Chondrocyte (in vitro differentiated cells): Measurements from ENCODE around the gene ARID4B. TPM values are rescaled to one million over a fixed set of nuclear protein-coding genes. Genes with fewer than 3 reads are reported as not detected.

Experiments used
- DNase-seq: peaks from one replicate; pipeline ENCODE4 v3.0.0; 2021; ENCODE audit warnings: mixed read lengths, low spot score
- H3K27ac Mint-ChIP-seq: one replicate; pipeline ENCODE4 v1.8.0; 2021; ENCODE audit warnings: mild to moderate bottlenecking, moderate library complexity, mixed read lengths; ENCODE audit not compliant: unreplicated experiment
- H3K27me3 Mint-ChIP-seq: 2 replicates; pipeline ENCODE4 v1.8.0; 2021; ENCODE audit warnings: low read depth, mixed read lengths
- H3K36me3 Mint-ChIP-seq: 2 replicates; pipeline ENCODE4 v1.8.0; 2021; ENCODE audit warnings: low read depth, mixed read lengths
- H3K4me1 Mint-ChIP-seq: 2 replicates; pipeline ENCODE4 v1.8.0; 2021; ENCODE audit warnings: low read depth, mild to moderate bottlenecking, mixed read lengths
- H3K4me3 Mint-ChIP-seq: one replicate; pipeline ENCODE4 v1.8.0; 2021; ENCODE audit warnings: mild to moderate bottlenecking, moderate library complexity, mixed read lengths; ENCODE audit not compliant: unreplicated experiment
- H3K9me3 Mint-ChIP-seq: 2 replicates; pipeline ENCODE4 v1.8.0; 2021; ENCODE audit warnings: low read depth, mixed read lengths
- CTCF ChIP-seq: fragments of 200-600 bp; sonication (generic); IDR thresholded peaks from 2 replicates; pipeline ENCODE4 v1.5.0; 2021; ENCODE audit warnings: antibody characterized with exemption, mild to moderate bottlenecking, moderate library complexity
- long read RNA-seq: library from polyadenylated mRNA; stranded (forward); transcript quantifications from one replicate; pipeline ENCODE4 v2.0.0, GENCODE V29; 2021
- total RNA-seq: library from RNA; stranded (reverse); gene quantifications from 3 replicates; pipeline ENCODE4 v1.2.1, GENCODE V29; 2021

The ARID4B gene
- total RNA-seq, result 26.5 to 33.5 TPM (median 26.5 TPM) in 3 replicates
- long read RNA-seq, full-length matches to known transcripts, result 19 of 35 reads
- long read RNA-seq, partial matches to known transcripts, result 11 of 35 reads
- long read RNA-seq, other reads (novel, unspliced or antisense), result 5 of 35 reads

GRCh38 chr1:235327559-235328270 is at the start of gene ARID4B:
Gene ARID4B (minus strand): TSS chr1:235328179. CDS start chr1:235326919, 1,260 bp downstream.
- H3K27me3 Mint-ChIP-seq, result no peaks in the 10 kb centered on the region
- no peaks in the 10 kb centered on the region for H3K9me3 Mint-ChIP-seq
- DNase-seq, result no peak
- peak; percentile 18 for TF ChIP-seq CTCF
- H3K4me1 Mint-ChIP-seq, result peaks cover 32% of the 10 kb centered on the region
- H3K27ac Mint-ChIP-seq, result peak within 1 kb of the TSS; percentile 95
- no peaks in the 10 kb centered on the region for H3K36me3 Mint-ChIP-seq
- peak within 1 kb of the TSS; percentile 94 for H3K4me3 Mint-ChIP-seq

GRCh38 chr1:235375919-235376605 is 48.1 kb upstream of the ARID4B start:
- Mint-ChIP-seq H3K27ac (peak overlapping the region; percentile 1), H3K9me3 (no peaks in the 10 kb centered on the region), H3K27me3 (no peaks in the 10 kb centered on the region), H3K4me3 (no peak overlapping the region), H3K36me3 (peaks cover 5% of the 10 kb centered on the region), H3K4me1 (no peaks in the 10 kb centered on the region)
- TF ChIP-seq CTCF, result no peak
- no peak for DNase-seq

GRCh38 chr1:235369802-235370201 is 41.8 kb upstream of the ARID4B start:
- H3K36me3 Mint-ChIP-seq, result no peaks in the 10 kb centered on the region
- TF ChIP-seq CTCF, result no peak
- peaks cover 32% of the 10 kb centered on the region for H3K4me1 Mint-ChIP-seq

GRCh38 chr1:235368428-235368827 is 40.4 kb upstream of the ARID4B start:
- Mint-ChIP-seq H3K27me3 (no peaks in the 10 kb centered on the region), H3K4me3 (peak overlapping the region; percentile 95), H3K9me3 (no peaks in the 10 kb centered on the region), H3K4me1 (peaks cover 32% of the 10 kb centered on the region), H3K36me3 (no peaks in the 10 kb centered on the region), H3K27ac (peak overlapping the region; percentile 97)
- no peak for DNase-seq
- no peak for TF ChIP-seq CTCF

More at GRCh38 chr1:235369802-235370201, 41.8 kb upstream of the ARID4B start:
- no peak overlapping the region for H3K4me3 Mint-ChIP-seq
- H3K27me3 Mint-ChIP-seq, result no peaks in the 10 kb centered on the region
- DNase-seq, result no peak
- H3K27ac Mint-ChIP-seq, result no peak overlapping the region
- H3K9me3 Mint-ChIP-seq, result no peaks in the 10 kb centered on the region

- Mint-ChIP-seq H3K36me3 (no peaks in the 10 kb centered on the region), H3K4me3 (peak within 1 kb of the TSS; percentile 95), H3K27me3 (no peaks in the 10 kb centered on the region), H3K9me3 (no peaks in the 10 kb centered on the region), H3K4me1 (peaks cover 32% of the 10 kb centered on the region), H3K27ac (peak within 1 kb of the TSS; percentile 97)
- peak; percentile 64 for TF ChIP-seq CTCF
- DNase-seq, result peak; percentile 96
These were observed 39.3 kb upstream of the ARID4B start, which contains the start of gene TBCE for GRCh38 chr1:235367000-235367908. Gene TBCE (plus strand): TSS chr1:235367427. CDS start chr1:235380050, 12,623 bp downstream.
